Vagina (tissue), 2 donors: Measurements from ENCODE around the gene F5. TPM values are rescaled to one million over a fixed set of nuclear protein-coding genes. Genes with fewer than 3 reads are reported as not detected.

Experiments used
- DNase-seq, 2 donors: peaks; one replicate each; pipeline ENCODE4 v3.0.0-alpha.2; 2017; ENCODE audit errors: extremely low spot score in 2 of 2
- H3K27ac ChIP-seq: fragments of 200-600 bp; sonication (generic); one replicate; pipeline ENCODE4 v1.5.1; 2019
- H3K27me3 ChIP-seq: fragments of 200-600 bp; sonication (generic); one replicate; pipeline ENCODE4 v1.5.1; 2019
- H3K36me3 ChIP-seq, 2 donors: fragments of 200-600 bp; sonication (generic); one replicate each; pipeline ENCODE4 v1.5.1; 2017 to 2019
- H3K4me1 ChIP-seq: fragments of 200-600 bp; sonication (generic); one replicate; pipeline ENCODE4 v1.5.1; 2019
- H3K4me3 ChIP-seq, 2 donors: fragments of 200-600 bp; sonication (generic); 1 replicate in 1 of 2; 2 replicates in 1 of 2; pipeline ENCODE4 v1.5.1; 2016 to 2019
- H3K9me3 ChIP-seq: fragments of 200-600 bp; sonication (generic); one replicate; pipeline ENCODE4 v1.5.1; 2019
- CTCF ChIP-seq, 3 experiments: fragments of 450-650 bp in 2 of 3; fragments of 200-600 bp in 1 of 3; sonication (generic) in 1 of 3; IDR thresholded peaks; one replicate each; pipeline ENCODE4 v1.5.1; 2017 to 2019; ENCODE audit warnings: antibody characterized with exemption in 3 of 3, mild to moderate bottlenecking in 2 of 3, moderate library complexity in 2 of 3
- POLR2A ChIP-seq, 2 donors: fragments of 450-650 bp; IDR thresholded peaks; one replicate each; pipeline ENCODE4 v1.6.1; 2017; ENCODE audit warnings: antibody characterized with exemption in 2 of 2, mild to moderate bottlenecking in 2 of 2, moderate library complexity in 2 of 2
- POLR2AphosphoS5 ChIP-seq, 2 donors: sonication (generic); formaldehyde crosslinking; IDR thresholded peaks; one replicate each; pipeline ENCODE4 v1.9.0; 2017; ENCODE audit warnings: antibody characterized with exemption in 2 of 2, mild to moderate bottlenecking in 2 of 2, low read depth in 1 of 2; ENCODE audit not compliant: insufficient read depth in 1 of 2
- intact Hi-C: fragments of 100-400 bp; cut with DNase I; formaldehyde crosslinking; loops from one replicate; pipeline ENCODE4 v1.15.1; 2023
- total RNA-seq: library from RNA; depleted of rRNA; stranded (reverse); fragments of >200 nt; gene quantifications from one replicate; pipeline ENCODE4 v1.2.3, GENCODE V29; 2016

Gene F5
- total RNA-seq, 1 donor from 2014 or later = 3.9 TPM

- TF ChIP-seq POLR2AphosphoS5 (IDR thresholded peaks at IDR 0.05; ENCODE audit: insufficient read depth in 1 of 2, low read depth in 1 of 2) = no peak
- no peak for TF ChIP-seq CTCF (IDR thresholded peaks at IDR 0.05)
- no peak for TF ChIP-seq POLR2A (IDR thresholded peaks at IDR 0.05)
- H3K36me3 ChIP-seq = no peaks in the 10 kb centered on the region
- H3K4me1 ChIP-seq = no peaks in the 10 kb centered on the region
- no peaks in the 10 kb centered on the region for H3K27me3 ChIP-seq
- no peak for DNase-seq
- no peak overlapping the region for H3K27ac ChIP-seq
- no peak overlapping the region for H3K4me3 ChIP-seq
- intact Hi-C loops = no loop called here
- no peaks in the 10 kb centered on the region for H3K9me3 ChIP-seq
These were observed 8.1 kb downstream of the F5 start for GRCh38 chr1:169577981-169578738.

DNA sequence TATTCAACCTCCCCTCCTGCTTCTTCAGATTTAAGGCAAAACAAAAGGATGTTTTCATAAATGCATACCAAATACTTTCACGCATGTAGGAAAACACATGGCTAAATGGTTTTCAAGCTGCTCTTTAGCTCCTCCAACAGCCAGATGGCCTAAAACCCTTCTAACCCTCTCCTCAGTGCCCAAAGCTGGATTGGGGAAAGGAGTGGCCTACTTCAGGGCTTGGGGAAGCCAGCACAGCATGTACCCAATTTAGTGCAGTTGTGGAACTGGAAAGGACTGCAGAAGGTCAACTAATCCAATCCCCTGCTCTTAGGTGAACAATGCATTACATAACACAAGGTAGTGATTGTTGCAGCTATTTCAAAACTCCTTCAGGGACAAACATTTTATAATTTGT, 9.3 kb downstream of the F5 start:
- DNase-seq = no peak
- intact Hi-C loops = no loop called here
- H3K4me3 ChIP-seq = no peak overlapping the region
- no peak overlapping the region for H3K27ac ChIP-seq
- H3K27me3 ChIP-seq = no peaks in the 10 kb centered on the region
- no peaks in the 10 kb centered on the region for H3K36me3 ChIP-seq
- TF ChIP-seq CTCF (IDR thresholded peaks at IDR 0.05) (no peak), POLR2AphosphoS5 (IDR thresholded peaks at IDR 0.05; ENCODE audit: insufficient read depth in 1 of 2, low read depth in 1 of 2) (no peak), POLR2A (IDR thresholded peaks at IDR 0.05) (no peak)
- no peaks in the 10 kb centered on the region for H3K4me1 ChIP-seq
- no peaks in the 10 kb centered on the region for H3K9me3 ChIP-seq

- no peaks in the 10 kb centered on the region for H3K9me3 ChIP-seq
- no peak for DNase-seq
- H3K27me3 ChIP-seq = no peaks in the 10 kb centered on the region
- H3K4me1 ChIP-seq = no peaks in the 10 kb centered on the region
- no peak overlapping the region for H3K4me3 ChIP-seq
- no peak overlapping the region for H3K27ac ChIP-seq
- TF ChIP-seq CTCF (IDR thresholded peaks at IDR 0.05) = no peak
- no peak for TF ChIP-seq POLR2AphosphoS5 (IDR thresholded peaks at IDR 0.05; ENCODE audit: insufficient read depth in 1 of 2, low read depth in 1 of 2)
- TF ChIP-seq POLR2A (IDR thresholded peaks at IDR 0.05) = no peak
- intact Hi-C loops = no loop called here
- no peaks in the 10 kb centered on the region for H3K36me3 ChIP-seq
These were observed 9.9 kb downstream of the F5 start for GRCh38 chr1:169576241-169576934.

GRCh38 chr1:169574336-169574735, 11.9 kb downstream of the F5 start:
- H3K27me3 ChIP-seq = no peaks in the 10 kb centered on the region
- no peak overlapping the region for H3K27ac ChIP-seq
- no peaks in the 10 kb centered on the region for H3K36me3 ChIP-seq
- TF ChIP-seq CTCF (IDR thresholded peaks at IDR 0.05) (no peak), POLR2AphosphoS5 (IDR thresholded peaks at IDR 0.05; ENCODE audit: insufficient read depth in 1 of 2, low read depth in 1 of 2) (no peak)
- H3K4me1 ChIP-seq = no peaks in the 10 kb centered on the region
- no peak overlapping the region for H3K4me3 ChIP-seq
- intact Hi-C loops = no loop called here
- no peak for DNase-seq
- no peaks in the 10 kb centered on the region for H3K9me3 ChIP-seq

GRCh38 chr1:169572187-169572586, 14.1 kb downstream of the F5 start:
- H3K4me1 ChIP-seq = no peaks in the 10 kb centered on the region
- H3K36me3 ChIP-seq = no peaks in the 10 kb centered on the region
- intact Hi-C loops = no loop called here
- no peaks in the 10 kb centered on the region for H3K27me3 ChIP-seq
- TF ChIP-seq POLR2A (IDR thresholded peaks at IDR 0.05) (no peak), CTCF (IDR thresholded peaks at IDR 0.05) (no peak), POLR2AphosphoS5 (IDR thresholded peaks at IDR 0.05; ENCODE audit: insufficient read depth in 1 of 2, low read depth in 1 of 2) (no peak)
- DNase-seq = no peak
- no peaks in the 10 kb centered on the region for H3K9me3 ChIP-seq
- no peak overlapping the region for H3K27ac ChIP-seq
- no peak overlapping the region for H3K4me3 ChIP-seq
